Ovary (tissue), 9 donors: Measurements from ENCODE around the gene RPS15. TPM values are rescaled to one million over a fixed set of nuclear protein-coding genes. Genes with fewer than 3 reads are reported as not detected.
A peak's percentile ranks its signal among the peaks of the same experiment; 100 is the strongest.

Experiments
- DNase-seq, 5 donors: peaks; one replicate each; pipeline ENCODE4 v3.0.0-alpha.2; 2019 to 2020
- H3K27ac ChIP-seq, 2 donors: fragments of 200-600 bp; one replicate each; pipeline versions ENCODE4 v1.5.1 to v1.8.0; 2019 to 2022
- H3K27me3 ChIP-seq: fragments of 200-600 bp; one replicate; pipeline ENCODE4 v1.8.0; 2022
- H3K36me3 ChIP-seq: fragments of 200-600 bp; sonication (generic); one replicate; pipeline ENCODE4 v1.5.1; 2019
- H3K4me1 ChIP-seq: one replicate; pipeline ENCODE4 v1.8.1; 2013; ENCODE audit warnings: mild to moderate bottlenecking, moderate library complexity; ENCODE audit not compliant: insufficient read depth
- H3K4me3 ChIP-seq: fragments of 200-600 bp; sonication (generic); one replicate; pipeline ENCODE4 v1.5.1; 2017
- H3K9me3 ChIP-seq, 2 donors: fragments of 200-600 bp in 1 of 2; sonication (generic) in 1 of 2; one replicate each; pipeline versions ENCODE4 v1.5.1 to v1.8.1; 2013 to 2019; ENCODE audit warnings: mild to moderate bottlenecking in 1 of 2, moderate library complexity in 1 of 2
- EP300 ChIP-seq: sonication (generic); formaldehyde crosslinking; IDR thresholded peaks from one replicate; pipeline ENCODE4 v1.6.1; 2017; ENCODE audit warnings: antibody characterized with exemption
- POLR2A ChIP-seq: fragments of 450-650 bp; IDR thresholded peaks from one replicate; pipeline ENCODE4 v1.6.1; 2017; ENCODE audit warnings: antibody characterized with exemption, mild to moderate bottlenecking, moderate library complexity
- WGBS, 3 donors: extraction: QIAGEN DNeasy Blood & Tissue Kit in 1 of 3; methylation state at CpG; one replicate each; pipeline versions ENCODE4 v1.1.5 to v1.1.7; 2013 to 2017; 5-methylcytosine and 5-hydroxymethylcytosine counted together
- intact Hi-C, 4 donors: fragments of 100-400 bp; cut with DNase I; formaldehyde crosslinking; loops; one replicate each; pipeline versions ENCODE4 v1.11.0 to v1.15.1; 2022 to 2023
- polyA plus RNA-seq, 2 donors: library from polyadenylated mRNA; stranded (reverse); fragments of 200-250 nt in 1 of 2; fragments of 350-450 nt in 1 of 2; fragmentation: Illumina TruSeq in 1 of 2; extraction: RNeasy Lipid Tissue Mini Kit (QIAGEN cat#74804) in 1 of 2; gene quantifications; one replicate each; pipeline ENCODE4 v1.2.3, GENCODE V29; 2013 to 2014
- total RNA-seq, 7 donors: library from RNA; depleted of rRNA in 2 of 7; stranded (reverse); fragments of >200 nt in 2 of 7; fragmentation: NEBNext Ultra II Directional in 3 of 7; extraction: Animal tissue kit (Norgen Biotek cat#: 25700) in 3 of 7; gene quantifications; one replicate each; pipeline versions ENCODE4 v1.1.0 to v1.2.4, GENCODE V29; 2016 to 2023
- TF ChIP-seq, protein P1 (sequence below), 3 donors: fragments of 450-650 bp in 2 of 3; fragments of 200-600 bp in 1 of 3; IDR thresholded peaks; one replicate each; pipeline versions ENCODE4 v1.5.1 to v1.8.0; 2016 to 2022; ENCODE audit warnings: antibody characterized with exemption in 3 of 3, mild to moderate bottlenecking in 1 of 3
- donor health status: DM: no; HTN: no; CAD: no; lungs with moderate emphysema.
- donor health status: DM: no; HTN: no; CAD: no.
- donor health status: Bipolar disorder and iron deficiency.
- donor health status: DM: yes; HTN: yes; CAD: no.
- donor health status: DM: no; HTN: no; CAD: no.
- donor health status: DM: yes; HTN: yes; CAD: no.

RPS15 gene
- total and polyA plus RNA-seq, 9 donors, result 174 to 7,253 (median 2,328) TPM

DNA sequence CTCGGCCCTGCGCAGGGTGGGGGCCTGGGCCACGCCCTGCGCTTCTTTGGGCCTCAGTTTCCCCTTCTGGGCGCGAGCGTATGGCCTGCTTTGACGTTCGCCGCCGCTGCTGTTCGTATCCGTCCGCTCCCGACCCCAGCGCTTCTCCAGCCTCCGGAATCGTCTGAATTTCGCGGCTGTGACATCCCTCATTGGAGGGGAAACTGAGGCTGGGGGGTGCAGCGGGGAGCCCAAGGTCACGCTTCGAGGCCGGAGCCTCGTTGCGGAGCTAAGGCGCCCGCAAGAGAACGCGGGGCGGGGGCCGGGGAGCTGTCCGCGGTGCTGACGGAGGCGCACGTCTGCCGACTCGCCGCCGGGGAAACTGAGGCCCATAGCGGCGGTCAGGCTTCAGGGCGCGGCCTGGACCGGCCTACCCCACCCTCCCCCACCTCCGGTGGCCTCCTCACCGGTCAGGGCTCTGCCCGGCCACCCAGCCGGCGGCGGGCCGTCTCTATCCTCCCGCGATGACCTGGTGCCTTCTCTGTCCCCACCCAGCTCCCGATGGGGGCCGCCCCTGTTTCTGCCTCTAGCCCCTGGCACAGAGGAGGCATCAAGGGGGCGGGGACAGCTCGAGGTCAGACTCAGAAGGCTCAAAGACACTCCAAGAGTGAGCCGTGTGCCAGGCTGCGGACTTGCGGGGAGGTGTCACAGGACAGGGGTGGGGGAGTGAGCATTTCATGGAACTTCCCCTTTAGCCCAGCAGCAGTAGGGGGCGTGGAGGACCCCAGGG is 8.7 kb downstream of the RPS15 start:
- Histone ChIP-seq H3K9me3 (no peaks in the 10 kb centered on the region), H3K4me3 (no peak overlapping the region), H3K4me1 (peaks cover 5% of the 10 kb centered on the region), H3K27ac (no peak overlapping the region), H3K36me3 (no peaks in the 10 kb centered on the region), H3K27me3 (peaks cover 9% of the 10 kb centered on the region)
- TF ChIP-seq, protein P1, sequence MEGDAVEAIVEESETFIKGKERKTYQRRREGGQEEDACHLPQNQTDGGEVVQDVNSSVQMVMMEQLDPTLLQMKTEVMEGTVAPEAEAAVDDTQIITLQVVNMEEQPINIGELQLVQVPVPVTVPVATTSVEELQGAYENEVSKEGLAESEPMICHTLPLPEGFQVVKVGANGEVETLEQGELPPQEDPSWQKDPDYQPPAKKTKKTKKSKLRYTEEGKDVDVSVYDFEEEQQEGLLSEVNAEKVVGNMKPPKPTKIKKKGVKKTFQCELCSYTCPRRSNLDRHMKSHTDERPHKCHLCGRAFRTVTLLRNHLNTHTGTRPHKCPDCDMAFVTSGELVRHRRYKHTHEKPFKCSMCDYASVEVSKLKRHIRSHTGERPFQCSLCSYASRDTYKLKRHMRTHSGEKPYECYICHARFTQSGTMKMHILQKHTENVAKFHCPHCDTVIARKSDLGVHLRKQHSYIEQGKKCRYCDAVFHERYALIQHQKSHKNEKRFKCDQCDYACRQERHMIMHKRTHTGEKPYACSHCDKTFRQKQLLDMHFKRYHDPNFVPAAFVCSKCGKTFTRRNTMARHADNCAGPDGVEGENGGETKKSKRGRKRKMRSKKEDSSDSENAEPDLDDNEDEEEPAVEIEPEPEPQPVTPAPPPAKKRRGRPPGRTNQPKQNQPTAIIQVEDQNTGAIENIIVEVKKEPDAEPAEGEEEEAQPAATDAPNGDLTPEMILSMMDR (IDR thresholded peaks at IDR 0.05), result no peak
- TF ChIP-seq EP300 (no peak), POLR2A (no peak)
- intact Hi-C loops, result loop anchor here in 2 of 4 donors (10.0 kb wide), 2 partner anchors 132 to 162 kb away; partner anchors contain the start of gene EFNA2 (in 2 of the 2)
- DNase-seq, result peak in 1 of 5 donors; percentile 61
- 3 to 7% (median 4%) methylated on average over 55 to 63 of the region's 63 CpGs for WGBS, 3 donors

DNA sequence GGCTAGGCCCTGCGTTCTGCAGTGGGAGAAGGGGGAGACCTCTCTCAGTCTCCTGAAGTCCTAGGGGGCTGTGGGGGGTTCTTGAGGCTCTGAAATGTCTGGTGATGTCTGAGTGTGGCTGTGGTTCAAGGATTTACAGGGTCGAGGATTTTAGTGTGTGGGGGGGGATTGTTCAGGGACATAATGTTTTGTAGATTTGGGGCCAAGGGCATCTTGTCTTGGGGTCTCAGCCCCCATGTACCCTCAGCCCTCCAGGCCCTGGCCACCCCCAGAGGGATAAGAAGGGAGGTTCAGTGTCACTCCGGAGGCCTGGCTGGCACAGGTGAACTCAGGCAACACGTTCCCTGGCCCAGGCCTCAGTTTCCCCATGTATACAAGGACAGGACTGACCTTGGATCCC is 9.3 kb downstream of the RPS15 start:
- no peak overlapping the region for H3K4me3 ChIP-seq
- H3K4me1 ChIP-seq, result peaks cover 5% of the 10 kb centered on the region
- DNase-seq, result no peak
- no peaks in the 10 kb centered on the region for H3K9me3 ChIP-seq
- no peaks in the 10 kb centered on the region for H3K36me3 ChIP-seq
- TF ChIP-seq POLR2A, result no peak
- TF ChIP-seq, protein P1 (IDR thresholded peaks at IDR 0.05), result no peak
- no peak for TF ChIP-seq EP300
- intact Hi-C loops, result loop anchor here in 2 of 4 donors (10.0 kb wide), 2 partner anchors 133 to 163 kb away; partner anchors contain the start of gene EFNA2 (in 2 of the 2)
- no peak overlapping the region for H3K27ac ChIP-seq
- H3K27me3 ChIP-seq, result peaks cover 9% of the 10 kb centered on the region
- WGBS, 3 donors, result 21 to 33% (median 27%) methylated on average over 4 of the region's 4 CpGs

DNA sequence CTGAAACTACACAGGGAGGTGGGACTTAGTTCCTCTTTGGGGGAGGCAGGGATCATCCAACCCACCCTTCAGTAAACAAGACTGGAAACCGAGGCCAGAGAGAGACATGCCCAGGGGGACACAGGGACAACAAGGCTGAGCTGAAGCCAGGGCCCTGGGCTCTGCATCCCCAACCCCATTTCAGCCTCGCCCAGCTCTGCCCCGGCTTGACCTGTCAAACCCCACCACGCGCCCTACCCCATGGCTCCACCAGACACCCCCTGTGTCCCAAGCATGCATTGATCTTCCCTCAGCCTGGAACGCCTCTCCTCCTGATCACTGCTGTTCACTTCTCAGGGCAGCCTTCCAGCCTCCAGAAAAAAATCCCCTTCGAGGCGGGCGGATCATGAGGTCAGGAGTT is 9.7 kb downstream of the RPS15 start:
- 87 to 88% (median 87%) methylated on average over 9 of the region's 9 CpGs for WGBS, 3 donors
- H3K4me3 ChIP-seq, result no peak overlapping the region
- TF ChIP-seq, protein P1 (IDR thresholded peaks at IDR 0.05), result no peak
- no peak for TF ChIP-seq POLR2A
- TF ChIP-seq EP300, result no peak
- peaks cover 9% of the 10 kb centered on the region for H3K27me3 ChIP-seq
- peak in 1 of 5 donors; percentile 32 for DNase-seq
- intact Hi-C loops, result loop anchor here in 2 of 4 donors (10.0 kb wide), 2 partner anchors 133 to 163 kb away; partner anchors contain the start of gene EFNA2 (in 2 of the 2)
- no peak overlapping the region for H3K27ac ChIP-seq
- no peaks in the 10 kb centered on the region for H3K36me3 ChIP-seq
- H3K4me1 ChIP-seq, result peaks cover 5% of the 10 kb centered on the region
- H3K9me3 ChIP-seq, result no peaks in the 10 kb centered on the region

DNA sequence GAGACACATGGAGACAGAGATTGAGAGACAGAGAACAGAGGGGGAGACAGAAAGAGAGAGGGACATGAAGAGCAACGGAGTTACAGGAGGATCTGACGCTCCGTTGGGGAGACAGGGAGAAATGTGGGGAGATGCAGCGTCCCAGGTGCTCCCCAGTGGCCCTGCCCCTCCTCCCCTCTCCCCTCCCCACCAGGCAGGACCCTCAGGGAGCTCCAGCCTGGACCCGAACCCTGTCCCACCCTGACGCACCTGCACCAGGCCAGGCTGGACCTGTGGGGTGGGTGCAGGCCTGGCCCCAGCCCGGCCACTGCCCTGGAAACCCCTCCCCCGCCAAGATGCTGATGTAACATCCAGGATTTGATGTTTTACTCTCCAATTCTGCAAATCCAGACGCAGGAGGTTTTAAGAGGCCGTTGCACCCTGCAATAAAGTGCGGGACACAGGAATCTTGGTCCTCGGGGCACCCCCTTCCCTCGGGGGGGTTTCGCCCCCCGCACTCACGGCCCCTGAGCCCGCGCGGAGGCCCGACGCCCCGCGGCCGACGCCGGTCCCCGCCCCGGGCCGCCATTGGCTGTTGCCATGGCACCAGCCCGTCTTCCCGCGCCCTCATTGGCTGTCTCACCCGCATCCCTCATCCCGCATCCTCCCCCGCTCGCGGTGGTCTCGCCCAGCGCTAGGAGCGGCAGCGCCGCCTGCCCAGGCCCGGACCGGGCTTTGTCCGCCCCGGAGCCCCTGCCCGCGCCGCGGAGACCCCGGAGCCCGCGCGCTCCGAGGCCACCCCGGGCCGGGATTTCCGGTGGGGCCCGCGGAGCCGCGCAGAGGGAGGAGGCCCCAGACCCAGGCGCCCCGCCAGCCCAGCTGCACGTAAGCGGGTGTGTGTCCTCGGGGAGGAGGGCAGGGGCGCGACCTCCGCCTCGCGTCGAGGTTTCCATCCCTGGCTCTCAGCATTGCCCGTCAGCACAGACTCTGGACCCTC is 11.6 kb downstream of the RPS15 start, which contains the start of gene APC2:
APC2 (plus strand) TSS at position 655 of the 976 bp plus-strand sequence. CDS start 2,881 bp downstream, outside the sequence.
- no peak within 1 kb of the TSS for H3K27ac ChIP-seq
- H3K4me1 ChIP-seq, result peaks cover 4% of the 10 kb centered on the region
- no peak within 1 kb of the TSS for H3K4me3 ChIP-seq
- H3K36me3 ChIP-seq, result no peaks in the 10 kb centered on the region
- DNase-seq, result peak in 1 of 5 donors; percentile 52
- TF ChIP-seq EP300 (no peak), POLR2A (no peak)
- TF ChIP-seq, protein P1 (IDR thresholded peaks at IDR 0.05), result no peak
- 2 to 3% (median 2%) methylated on average over 54 to 74 of the region's 74 CpGs for WGBS, 3 donors
- intact Hi-C loops, result loop anchor here in 2 of 4 donors (10.0 kb wide), 2 partner anchors 135 to 165 kb away; partner anchors contain the start of gene EFNA2 (in 2 of the 2)
- H3K27me3 ChIP-seq, result peaks cover 9% of the 10 kb centered on the region
- H3K9me3 ChIP-seq, result no peaks in the 10 kb centered on the region
